ENCODE results near the gene MTHFD2.

MTHFD2 gene

GRCh38 chr2:74194799-74195198 lies 3.6 kb upstream of the MTHFD2 start:
- Histone ChIP-seq H3K4me1 (ENCODE audit: insufficient read depth, low read length, severe bottlenecking) (peaks cover 38% of the 10 kb centered on the region), H3K9ac (ENCODE audit: low read length) (no peak overlapping the region), H3K9me3 (ENCODE audit: low read length) (no peaks in the 10 kb centered on the region), H3K4me3 (ENCODE audit: low read depth, low read length, poor library complexity, severe bottlenecking) (no peak overlapping the region), H3K4me2 (ENCODE audit: low read length) (no peak overlapping the region), H3K36me3 (ENCODE audit: insufficient read depth, low read length) (peaks cover 6% of the 10 kb centered on the region; the same call in 1 of the 2 replicates), H2AFZ (ENCODE audit: low read length) (no peak overlapping the region), H4K20me1 (ENCODE audit: insufficient read depth, low read length) (no peaks in the 10 kb centered on the region), H3K27me3 (ENCODE audit: insufficient read depth, low read length) (no peaks in the 10 kb centered on the region), H3K79me2 (ENCODE audit: insufficient read depth, low read length) (peaks cover 8% of the 10 kb centered on the region), H3F3A (ENCODE audit: insufficient read depth, low read length) (no peaks in the 10 kb centered on the region), H3K9me2 (ENCODE audit: low read depth, low read length) (no peaks in the 10 kb centered on the region), H3K27ac (ENCODE audit: low read depth, low read length, poor library complexity, severe bottlenecking) (no peak overlapping the region)
- no peak for TF ChIP-seq CTCF (IDR thresholded peaks at IDR 0.05; ENCODE audit: low read length)
- no peak for TF ChIP-seq EZH2 (IDR thresholded peaks at IDR 0.05; ENCODE audit: borderline replicate concordance, low read length)

GRCh38 chr2:74197049-74197448 lies 1.4 kb upstream of the MTHFD2 start:
- no peaks in the 10 kb centered on the region for H4K20me1 ChIP-seq (ENCODE audit: insufficient read depth, low read length)
- H3K4me1 ChIP-seq (ENCODE audit: insufficient read depth, low read length, severe bottlenecking) = peaks cover 46% of the 10 kb centered on the region
- peak overlapping the region; percentile 34 for H3K27ac ChIP-seq (ENCODE audit: low read depth, low read length, poor library complexity, severe bottlenecking)
- TF ChIP-seq CTCF (IDR thresholded peaks at IDR 0.05; ENCODE audit: low read length) (no peak), EZH2 (IDR thresholded peaks at IDR 0.05; ENCODE audit: borderline replicate concordance, low read length) (no peak)
- H2AFZ ChIP-seq (ENCODE audit: low read length) = peak overlapping the region; percentile 50; the same call in 1 of the 2 replicates
- no peaks in the 10 kb centered on the region for H3K27me3 ChIP-seq (ENCODE audit: insufficient read depth, low read length)
- H3K9me2 ChIP-seq (ENCODE audit: low read depth, low read length) = no peaks in the 10 kb centered on the region
- H3F3A ChIP-seq (ENCODE audit: insufficient read depth, low read length) = no peaks in the 10 kb centered on the region
- H3K9me3 ChIP-seq (ENCODE audit: low read length) = no peaks in the 10 kb centered on the region
- H3K9ac ChIP-seq (ENCODE audit: low read length) = no peak overlapping the region
- peaks cover 30% of the 10 kb centered on the region for H3K79me2 ChIP-seq (ENCODE audit: insufficient read depth, low read length)
- H3K4me2 ChIP-seq (ENCODE audit: low read length) = no peak overlapping the region
- H3K4me3 ChIP-seq (ENCODE audit: low read depth, low read length, poor library complexity, severe bottlenecking) = no peak overlapping the region
- peaks cover 26% of the 10 kb centered on the region for H3K36me3 ChIP-seq (ENCODE audit: insufficient read depth, low read length)

GRCh38 chr2:74198023-74198460 lies 373 bp upstream of the MTHFD2 start:
- Histone ChIP-seq H3K4me3 (ENCODE audit: low read depth, low read length, poor library complexity, severe bottlenecking) (peak overlapping the region; percentile 77), H4K20me1 (ENCODE audit: insufficient read depth, low read length) (no peaks in the 10 kb centered on the region), H3K27me3 (ENCODE audit: insufficient read depth, low read length) (no peaks in the 10 kb centered on the region), H2AFZ (ENCODE audit: low read length) (no peak overlapping the region), H3K79me2 (ENCODE audit: insufficient read depth, low read length) (peaks cover 40% of the 10 kb centered on the region), H3K9me2 (ENCODE audit: low read depth, low read length) (no peaks in the 10 kb centered on the region), H3K36me3 (ENCODE audit: insufficient read depth, low read length) (peaks cover 34% of the 10 kb centered on the region), H3K4me1 (ENCODE audit: insufficient read depth, low read length, severe bottlenecking) (peaks cover 42% of the 10 kb centered on the region), H3F3A (ENCODE audit: insufficient read depth, low read length) (no peaks in the 10 kb centered on the region), H3K9me3 (ENCODE audit: low read length) (no peaks in the 10 kb centered on the region), H3K4me2 (ENCODE audit: low read length) (peak overlapping the region; percentile 92), H3K9ac (ENCODE audit: low read length) (peak overlapping the region; percentile 18; the same call in 1 of the 2 replicates), H3K27ac (ENCODE audit: low read depth, low read length, poor library complexity, severe bottlenecking) (peak overlapping the region; percentile 50)
- TF ChIP-seq CTCF (IDR thresholded peaks at IDR 0.05; ENCODE audit: low read length) (no peak), EZH2 (IDR thresholded peaks at IDR 0.05; ENCODE audit: borderline replicate concordance, low read length) (no peak)
